ENCODE data around the gene PDK4. TPM values are rescaled to one million over a fixed set of nuclear protein-coding genes. Genes with fewer than 3 reads are reported as not detected.

The PDK4 gene
- total RNA-seq, 1 donor = 1.2 TPM

DNA sequence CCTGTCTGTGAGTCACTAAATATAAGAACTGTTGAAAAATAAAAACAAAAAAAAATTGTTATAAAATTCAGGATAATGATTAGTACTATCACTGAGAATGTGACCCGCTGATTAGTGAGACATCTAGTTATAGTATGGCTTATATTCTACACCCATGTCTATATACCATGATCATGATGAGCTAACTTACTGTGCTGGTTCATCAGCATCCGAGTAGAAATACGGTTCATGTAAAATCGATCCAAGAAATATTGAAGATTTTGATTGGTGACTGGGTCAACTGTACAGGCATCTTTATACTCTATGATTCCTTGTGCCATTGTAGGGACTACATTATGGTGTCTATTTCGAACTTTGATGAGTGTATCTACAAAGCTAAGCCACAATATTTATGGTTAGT lies 3.7 kb downstream of the PDK4 start:
- H3K9me3 ChIP-seq (ENCODE audit: low read depth, low read length) = no peaks in the 10 kb centered on the region
- no peak overlapping the region for H3K4me3 ChIP-seq (ENCODE audit: low read length)
- H3K27me3 ChIP-seq (ENCODE audit: insufficient read depth, low read length) = no peaks in the 10 kb centered on the region
- H3K4me1 ChIP-seq (ENCODE audit: insufficient read depth, low read length) = peaks cover 28% of the 10 kb centered on the region

DNA sequence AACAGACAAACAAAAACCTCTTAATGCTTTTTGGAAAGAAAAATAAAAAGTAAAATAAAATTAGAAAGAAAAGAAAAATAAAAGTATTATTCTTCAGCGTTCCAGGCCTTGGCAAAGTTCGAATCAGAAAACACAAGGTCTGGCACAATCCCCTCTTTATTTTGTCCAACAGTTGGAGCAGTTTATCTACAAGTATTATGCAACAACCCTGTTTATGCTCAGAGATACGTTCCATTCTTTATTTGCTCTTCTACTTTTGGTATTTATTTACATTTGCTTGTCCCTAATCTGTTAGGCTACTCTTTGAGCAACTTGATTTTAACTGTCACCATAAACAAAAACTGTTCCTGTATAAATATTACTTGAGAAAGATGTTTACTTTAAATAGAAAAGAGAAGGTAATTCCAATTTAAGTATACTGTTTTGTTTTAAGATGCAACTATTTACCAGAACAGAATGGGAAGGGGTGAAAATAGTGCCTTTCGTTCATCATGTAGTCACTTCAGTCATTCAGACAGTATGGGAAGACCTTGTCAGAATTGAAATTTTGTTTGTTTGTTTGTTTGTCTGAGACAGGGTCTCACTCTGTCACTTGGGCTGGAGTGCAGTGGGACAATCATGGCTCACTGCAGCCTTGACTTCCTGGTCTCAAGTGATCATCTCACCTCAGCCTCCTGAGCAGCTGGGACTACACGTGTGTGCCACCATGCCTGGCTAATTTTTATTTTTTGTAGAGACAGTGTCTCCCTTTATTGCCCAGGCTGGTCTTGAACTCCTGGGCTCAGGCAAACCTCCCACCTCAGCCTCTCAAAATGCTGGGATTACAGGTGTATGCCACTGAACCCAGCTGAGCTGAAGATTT lies 5.7 kb downstream of the PDK4 start:
- Histone ChIP-seq H3K27me3 (ENCODE audit: insufficient read depth, low read length) (no peaks in the 10 kb centered on the region), H3K4me1 (ENCODE audit: insufficient read depth, low read length) (peaks cover 24% of the 10 kb centered on the region), H3K9me3 (ENCODE audit: low read depth, low read length) (no peaks in the 10 kb centered on the region), H3K4me3 (ENCODE audit: low read length) (no peak overlapping the region)

DNA sequence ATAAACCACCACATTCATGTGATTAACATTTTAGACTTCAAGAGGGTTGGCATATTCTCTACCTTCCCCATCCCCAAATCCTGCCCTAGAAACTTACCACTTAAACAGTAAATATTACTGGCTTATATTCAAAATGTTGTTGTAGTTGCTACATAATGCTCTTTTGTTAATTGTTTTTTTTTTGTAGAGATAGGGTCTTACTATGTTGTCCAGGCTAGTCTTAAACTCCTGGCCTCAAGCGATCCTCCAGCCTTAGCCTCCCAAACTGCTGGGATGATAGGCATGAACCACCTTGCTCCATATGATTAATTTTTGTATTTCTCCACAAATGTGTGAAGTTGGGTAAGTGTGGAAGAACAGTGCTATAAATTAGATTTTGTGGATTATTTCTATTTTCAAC lies 6.5 kb downstream of the PDK4 start:
- no peaks in the 10 kb centered on the region for H3K9me3 ChIP-seq (ENCODE audit: low read depth, low read length)
- peaks cover 18% of the 10 kb centered on the region for H3K4me1 ChIP-seq (ENCODE audit: insufficient read depth, low read length)
- H3K27me3 ChIP-seq (ENCODE audit: insufficient read depth, low read length) = no peaks in the 10 kb centered on the region
- H3K4me3 ChIP-seq (ENCODE audit: low read length) = no peak overlapping the region

DNA sequence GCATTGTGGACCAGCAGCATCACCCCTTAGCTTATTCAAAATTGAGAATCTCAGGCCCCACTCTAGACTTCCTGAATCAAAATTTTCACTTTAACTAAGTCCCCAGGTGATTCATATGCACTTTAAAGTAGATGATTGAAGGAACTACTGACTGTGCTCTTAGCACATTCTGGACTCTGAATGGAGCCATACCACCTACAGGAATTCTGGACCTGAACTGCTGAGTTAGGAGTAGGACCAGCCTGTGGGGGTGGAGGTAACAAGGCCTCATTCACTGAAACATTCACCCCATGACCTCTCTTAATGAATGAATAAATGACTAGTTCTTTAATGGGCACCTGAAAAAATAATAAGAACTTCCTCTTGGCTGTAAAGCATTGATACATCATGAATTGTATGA lies 7.3 kb downstream of the PDK4 start:
- H3K4me3 ChIP-seq (ENCODE audit: low read length) = no peak overlapping the region
- H3K4me1 ChIP-seq (ENCODE audit: insufficient read depth, low read length) = peaks cover 13% of the 10 kb centered on the region
- no peaks in the 10 kb centered on the region for H3K9me3 ChIP-seq (ENCODE audit: low read depth, low read length)
- H3K27me3 ChIP-seq (ENCODE audit: insufficient read depth, low read length) = no peaks in the 10 kb centered on the region

DNA sequence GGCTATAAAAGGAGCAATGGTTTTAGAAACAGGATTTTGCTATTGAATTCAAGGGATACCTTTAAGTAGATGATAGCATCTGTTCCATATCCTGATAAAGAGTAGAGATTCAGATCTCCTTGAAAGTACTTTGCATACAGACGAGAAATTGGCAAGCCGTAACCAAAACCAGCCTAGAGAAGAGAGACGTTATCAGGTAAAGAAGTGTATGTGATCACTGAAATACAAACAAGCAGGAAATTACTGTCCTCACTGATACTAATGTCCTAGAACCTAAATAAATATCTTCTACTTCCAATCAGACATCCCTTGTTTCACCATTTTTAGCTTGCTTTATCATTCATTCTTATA lies 9.4 kb downstream of the PDK4 start:
- Histone ChIP-seq H3K4me3 (ENCODE audit: low read length) (no peak overlapping the region), H3K9me3 (ENCODE audit: low read depth, low read length) (no peaks in the 10 kb centered on the region), H3K4me1 (ENCODE audit: insufficient read depth, low read length) (peaks cover 12% of the 10 kb centered on the region), H3K27me3 (ENCODE audit: insufficient read depth, low read length) (no peaks in the 10 kb centered on the region)

DNA sequence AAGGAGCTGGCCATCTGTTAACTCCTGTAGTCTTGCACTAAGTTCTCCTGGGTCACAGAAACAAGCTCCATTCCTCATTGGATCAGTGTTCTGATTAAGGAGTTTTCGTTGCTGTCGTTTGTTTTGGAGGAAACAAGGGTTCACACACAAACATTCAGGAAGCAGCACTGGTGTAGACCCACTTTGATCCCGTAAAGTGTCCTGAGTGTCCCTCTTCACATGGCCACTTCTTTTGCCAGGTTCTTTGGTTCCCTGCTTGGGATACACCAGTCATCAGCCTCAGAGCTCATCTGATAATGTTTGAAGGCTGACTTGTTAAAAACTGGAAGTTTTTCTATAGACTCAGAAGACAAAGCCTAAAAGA lies 10.9 kb downstream of the PDK4 start:
- H3K9me3 ChIP-seq (ENCODE audit: low read depth, low read length) = no peaks in the 10 kb centered on the region
- no peaks in the 10 kb centered on the region for H3K27me3 ChIP-seq (ENCODE audit: insufficient read depth, low read length)
- H3K4me3 ChIP-seq (ENCODE audit: low read length) = no peak overlapping the region
- peaks cover 7% of the 10 kb centered on the region for H3K4me1 ChIP-seq (ENCODE audit: insufficient read depth, low read length)

DNA sequence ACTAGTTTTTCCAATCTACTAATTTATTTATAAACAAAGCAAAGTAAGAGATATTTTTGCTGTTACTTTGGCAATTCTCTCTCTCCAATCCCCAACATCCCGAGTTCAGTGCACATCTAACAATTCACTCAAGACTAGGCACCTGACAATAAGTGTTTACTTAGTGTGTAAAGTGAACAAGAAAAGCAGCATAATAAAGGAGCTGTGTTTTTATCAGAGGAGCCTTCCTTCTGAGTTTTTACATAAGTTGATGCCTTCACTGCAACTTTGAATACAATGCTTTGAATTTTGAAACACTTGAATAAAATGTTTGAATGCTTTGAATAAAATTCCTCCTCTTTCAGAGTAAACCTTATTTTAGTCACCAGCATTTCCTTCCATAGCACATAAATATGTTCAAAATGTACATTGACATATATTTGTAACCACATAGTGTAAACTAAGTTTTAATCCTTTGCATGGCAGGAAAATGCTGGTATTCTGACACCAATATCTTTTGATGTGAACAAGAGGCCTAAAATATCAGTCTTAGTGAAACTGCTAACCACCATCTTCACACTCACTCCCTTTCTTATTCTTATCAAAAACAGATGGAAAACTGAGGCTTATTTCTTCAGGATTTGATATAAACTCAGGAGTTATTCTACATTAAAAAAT lies 11.4 kb downstream of the PDK4 start:
- H3K4me3 ChIP-seq (ENCODE audit: low read length) = no peak overlapping the region
- H3K4me1 ChIP-seq (ENCODE audit: insufficient read depth, low read length) = peaks cover 7% of the 10 kb centered on the region
- no peaks in the 10 kb centered on the region for H3K27me3 ChIP-seq (ENCODE audit: insufficient read depth, low read length)
- H3K9me3 ChIP-seq (ENCODE audit: low read depth, low read length) = no peaks in the 10 kb centered on the region

DNA sequence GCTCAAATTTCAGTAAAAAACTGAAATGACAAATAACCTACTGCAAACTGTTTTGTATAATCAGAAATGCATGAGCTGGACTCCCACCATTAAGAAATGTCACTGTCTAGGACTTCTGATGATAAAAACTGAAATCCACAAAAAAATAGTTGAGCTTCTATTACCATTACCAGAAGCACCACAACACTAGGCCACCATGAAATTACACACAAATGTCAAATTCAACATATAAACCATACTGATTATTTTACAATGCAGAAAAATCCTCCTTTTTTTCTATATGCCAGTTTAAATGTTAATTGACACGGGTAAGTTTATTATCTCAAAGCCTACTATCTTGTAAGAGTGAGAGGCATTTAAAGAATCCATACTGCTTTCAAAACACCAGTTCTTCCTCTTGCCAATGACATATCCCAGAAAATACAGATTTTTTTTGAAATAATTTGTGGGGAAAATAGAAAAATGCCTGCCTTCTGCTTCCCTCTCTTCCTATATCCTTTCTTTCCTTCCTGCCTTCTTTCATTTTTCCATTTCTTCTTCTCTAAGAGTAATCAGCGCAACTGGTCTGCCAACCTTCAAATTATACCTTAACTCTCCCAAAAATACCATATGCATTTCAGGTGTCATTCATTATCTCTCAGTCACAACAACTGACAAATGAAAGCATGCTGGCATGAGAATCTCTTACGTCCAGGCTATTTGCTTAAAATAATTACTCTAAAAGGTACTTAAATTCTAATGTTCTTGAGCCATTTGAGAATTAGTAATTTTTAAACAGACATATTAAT lies 12.3 kb downstream of the PDK4 start:
- no peaks in the 10 kb centered on the region for H3K27me3 ChIP-seq (ENCODE audit: insufficient read depth, low read length)
- no peak overlapping the region for H3K4me3 ChIP-seq (ENCODE audit: low read length)
- peaks cover 6% of the 10 kb centered on the region for H3K4me1 ChIP-seq (ENCODE audit: insufficient read depth, low read length)
- no peaks in the 10 kb centered on the region for H3K9me3 ChIP-seq (ENCODE audit: low read depth, low read length)

DNA sequence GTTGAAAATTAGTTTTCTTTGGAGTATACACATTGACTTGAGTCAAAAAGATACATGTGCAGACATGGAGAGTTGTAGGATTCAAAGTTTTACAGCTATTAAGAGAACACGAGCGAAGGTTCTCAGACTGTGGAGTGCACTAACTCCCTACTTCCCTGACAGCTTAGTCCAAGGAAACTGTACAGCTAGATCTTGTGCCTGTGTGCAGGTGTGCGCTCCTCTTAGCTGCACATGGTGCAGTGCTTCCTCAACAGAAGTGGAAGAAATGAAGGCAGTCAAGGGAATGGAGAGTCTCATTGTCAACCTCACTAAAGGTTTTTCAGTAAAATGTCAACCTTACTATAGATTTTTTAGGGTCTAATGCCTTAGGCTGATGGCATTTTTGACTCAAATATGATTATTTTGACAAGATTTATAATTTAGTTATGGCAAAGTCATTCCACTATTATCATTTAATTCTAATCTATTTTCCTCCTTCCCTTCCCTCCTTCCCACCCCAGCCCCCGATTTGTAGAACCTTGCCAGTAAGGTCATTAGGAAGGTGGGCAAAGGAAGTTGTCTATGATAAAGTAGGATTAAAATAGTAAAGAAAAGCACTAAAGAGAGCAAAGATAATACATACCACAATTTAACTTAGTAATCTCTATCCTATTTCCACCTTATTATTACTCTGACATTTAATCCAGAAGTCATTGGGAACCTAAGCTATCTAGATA lies 13.6 kb downstream of the PDK4 start:
- H3K9me3 ChIP-seq (ENCODE audit: low read depth, low read length) = no peaks in the 10 kb centered on the region
- H3K27me3 ChIP-seq (ENCODE audit: insufficient read depth, low read length) = no peaks in the 10 kb centered on the region
- H3K4me3 ChIP-seq (ENCODE audit: low read length) = no peak overlapping the region
- no peaks in the 10 kb centered on the region for H3K4me1 ChIP-seq (ENCODE audit: insufficient read depth, low read length)

DNA sequence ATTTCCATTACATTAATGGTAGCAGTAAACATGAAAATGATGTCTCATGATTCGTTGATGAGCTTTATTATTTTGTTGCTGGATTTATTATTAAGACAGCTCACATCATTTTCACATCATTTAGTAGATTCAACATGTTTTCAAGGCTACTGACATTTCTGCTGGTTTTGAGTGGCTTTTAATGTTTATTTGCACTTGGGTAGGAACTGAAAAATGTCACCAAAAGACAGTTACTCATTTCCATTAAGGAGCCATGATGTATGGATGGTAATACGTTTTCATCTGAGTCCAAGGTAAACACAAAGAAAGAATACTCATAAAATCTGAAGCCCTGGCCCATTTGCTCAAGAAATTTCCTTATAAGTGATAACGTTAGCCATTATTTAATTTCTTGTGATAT lies 14.8 kb downstream of the PDK4 start:
- H3K9me3 ChIP-seq (ENCODE audit: low read depth, low read length) = no peaks in the 10 kb centered on the region
- no peaks in the 10 kb centered on the region for H3K4me1 ChIP-seq (ENCODE audit: insufficient read depth, low read length)
- no peaks in the 10 kb centered on the region for H3K27me3 ChIP-seq (ENCODE audit: insufficient read depth, low read length)
- no peak overlapping the region for H3K4me3 ChIP-seq (ENCODE audit: low read length)

DNA sequence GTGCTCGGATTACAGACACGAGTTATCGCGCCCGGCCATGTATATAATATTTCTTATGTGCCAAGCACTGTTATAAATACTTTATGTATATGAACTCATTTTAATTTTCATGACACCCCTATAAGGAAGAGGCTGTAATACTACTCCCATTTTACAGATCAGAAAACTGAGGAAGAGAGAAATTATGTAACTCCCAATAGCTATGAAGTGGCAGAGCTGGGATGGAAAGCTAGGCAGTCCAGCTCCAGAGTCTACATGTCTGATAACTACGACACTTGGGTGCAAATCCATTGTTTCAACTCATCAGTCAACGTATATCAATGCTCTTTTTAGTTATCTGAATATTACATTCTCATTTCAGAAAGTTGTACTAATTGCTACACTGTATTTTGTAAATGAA lies 17.0 kb downstream of the PDK4 start:
- Histone ChIP-seq H3K9me3 (ENCODE audit: low read depth, low read length) (no peaks in the 10 kb centered on the region), H3K27me3 (ENCODE audit: insufficient read depth, low read length) (no peaks in the 10 kb centered on the region), H3K4me3 (ENCODE audit: low read length) (no peak overlapping the region), H3K4me1 (ENCODE audit: insufficient read depth, low read length) (no peaks in the 10 kb centered on the region)

DNA sequence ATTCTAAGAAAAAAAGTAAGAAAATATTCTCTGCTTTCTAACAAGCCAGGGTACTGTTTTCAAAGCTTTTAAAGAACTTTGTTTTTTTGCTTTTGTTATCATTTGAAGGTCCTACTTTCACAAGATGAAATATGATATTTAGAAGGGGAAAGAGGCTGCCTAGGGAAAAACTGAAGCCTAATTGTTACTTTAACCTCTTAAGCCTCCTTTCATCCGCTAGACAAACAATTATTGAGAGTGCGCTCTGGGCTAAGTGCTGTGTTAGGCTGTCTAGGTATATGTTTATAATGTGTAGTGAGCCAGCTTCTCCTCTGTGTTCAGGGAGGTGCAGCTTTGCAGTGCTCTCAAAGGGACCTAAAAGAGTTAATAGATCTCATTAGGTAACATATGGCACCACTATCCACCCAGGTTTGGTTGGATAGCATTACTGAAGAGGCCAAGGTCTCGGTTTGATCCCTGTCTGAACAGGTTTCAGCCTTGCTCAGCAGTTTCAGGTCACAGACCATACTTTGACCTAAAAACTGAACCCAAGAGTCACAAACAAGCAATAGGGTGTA lies 17.9 kb downstream of the PDK4 start:
- H3K9me3 ChIP-seq (ENCODE audit: low read depth, low read length) = no peaks in the 10 kb centered on the region
- no peaks in the 10 kb centered on the region for H3K4me1 ChIP-seq (ENCODE audit: insufficient read depth, low read length)
- H3K27me3 ChIP-seq (ENCODE audit: insufficient read depth, low read length) = no peaks in the 10 kb centered on the region
- H3K4me3 ChIP-seq (ENCODE audit: low read length) = no peak overlapping the region

DNA sequence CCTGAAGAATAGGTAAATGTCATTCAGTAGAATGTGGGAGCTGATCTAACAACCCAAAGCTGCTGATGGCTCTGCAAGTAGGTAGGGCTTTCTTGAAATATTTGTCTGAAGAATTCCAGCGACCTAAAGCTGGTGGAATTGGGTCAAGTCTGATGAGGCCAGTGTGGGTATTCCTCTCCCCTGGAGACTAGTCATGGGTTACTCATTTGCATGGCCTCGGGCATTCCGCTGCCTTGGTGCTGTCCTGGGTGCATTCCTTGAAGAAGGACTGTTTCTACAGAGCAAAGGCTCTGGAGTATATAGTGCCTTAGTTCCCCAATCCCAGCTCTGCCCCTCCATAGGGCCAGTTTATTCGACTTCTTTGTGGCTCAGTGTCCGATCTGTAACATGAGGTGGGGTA lies 19.2 kb downstream of the PDK4 start:
- H3K4me3 ChIP-seq (ENCODE audit: low read length) = no peak overlapping the region

DNA sequence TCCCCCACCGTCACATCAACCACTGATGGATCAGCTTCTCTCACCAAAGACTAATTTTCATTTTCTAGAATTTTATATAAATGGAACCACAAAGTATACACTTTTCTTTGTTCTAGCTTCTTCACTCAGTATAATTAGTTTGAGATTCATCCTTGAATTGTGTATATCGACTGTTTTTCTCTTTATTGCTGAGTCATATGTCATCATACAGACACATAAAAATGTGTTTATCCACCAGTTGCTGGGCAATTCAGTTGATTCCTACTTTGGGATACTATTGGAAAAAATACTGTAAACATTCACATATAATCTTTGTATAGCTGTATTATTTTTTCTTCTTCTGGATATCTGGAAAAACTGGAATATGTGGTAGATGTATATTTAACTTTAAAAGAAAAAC lies 26.6 kb downstream of the PDK4 start:
- Histone ChIP-seq H3K9me3 (ENCODE audit: low read depth, low read length) (no peaks in the 10 kb centered on the region), H3K4me1 (ENCODE audit: insufficient read depth, low read length) (no peaks in the 10 kb centered on the region), H3K4me3 (ENCODE audit: low read length) (no peak overlapping the region), H3K27me3 (ENCODE audit: insufficient read depth, low read length) (no peaks in the 10 kb centered on the region)

More for the DNA sequence above, 19.2 kb downstream of the PDK4 start:
- H3K9me3 ChIP-seq (ENCODE audit: low read depth, low read length) = no peaks in the 10 kb centered on the region
- H3K27me3 ChIP-seq (ENCODE audit: insufficient read depth, low read length) = no peaks in the 10 kb centered on the region
- no peaks in the 10 kb centered on the region for H3K4me1 ChIP-seq (ENCODE audit: insufficient read depth, low read length)

DNA sequence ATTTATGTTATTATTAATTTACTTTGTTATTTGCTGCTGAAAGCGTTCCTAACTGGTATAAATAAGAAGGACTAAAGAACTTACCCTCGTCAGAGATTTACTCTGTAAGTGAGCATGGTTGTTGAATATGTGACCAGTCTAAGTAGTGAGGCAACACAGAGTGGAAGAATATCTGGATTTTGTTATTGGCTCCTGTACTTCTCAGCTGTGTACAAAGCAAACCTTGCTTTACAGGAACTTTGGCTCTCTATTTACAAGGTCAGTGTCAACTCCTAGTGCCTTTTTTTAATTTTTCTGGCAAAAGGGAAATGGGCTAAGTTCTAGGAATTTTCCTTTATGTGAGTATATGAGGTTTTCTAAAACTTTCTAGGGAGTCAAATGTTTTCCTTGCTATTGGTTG lies 35.6 kb downstream of the PDK4 start:
- H3K9me3 ChIP-seq (ENCODE audit: low read depth, low read length) = no peaks in the 10 kb centered on the region
- no peaks in the 10 kb centered on the region for H3K27me3 ChIP-seq (ENCODE audit: insufficient read depth, low read length)
- no peaks in the 10 kb centered on the region for H3K4me1 ChIP-seq (ENCODE audit: insufficient read depth, low read length)
- no peak overlapping the region for H3K4me3 ChIP-seq (ENCODE audit: low read length)

Data from mononuclear cell (primary cell).